HG03060 (cell line): ENCODE measurements around the gene KCNH4.
"Not testable (repeated sequence)": the region's sequence is repeated elsewhere in the genome, so short reads cannot be mapped to it uniquely, and the experiment has no call there.

Experiments used
- ATAC-seq: cut with Tn5 transposase; IDR thresholded peaks from one replicate; pipeline ENCODE4 v1.9.1; 2021; ENCODE audit warnings: low read depth, moderate number of reproducible peaks; ENCODE audit not compliant: unreplicated experiment

Gene KCNH4

DNA sequence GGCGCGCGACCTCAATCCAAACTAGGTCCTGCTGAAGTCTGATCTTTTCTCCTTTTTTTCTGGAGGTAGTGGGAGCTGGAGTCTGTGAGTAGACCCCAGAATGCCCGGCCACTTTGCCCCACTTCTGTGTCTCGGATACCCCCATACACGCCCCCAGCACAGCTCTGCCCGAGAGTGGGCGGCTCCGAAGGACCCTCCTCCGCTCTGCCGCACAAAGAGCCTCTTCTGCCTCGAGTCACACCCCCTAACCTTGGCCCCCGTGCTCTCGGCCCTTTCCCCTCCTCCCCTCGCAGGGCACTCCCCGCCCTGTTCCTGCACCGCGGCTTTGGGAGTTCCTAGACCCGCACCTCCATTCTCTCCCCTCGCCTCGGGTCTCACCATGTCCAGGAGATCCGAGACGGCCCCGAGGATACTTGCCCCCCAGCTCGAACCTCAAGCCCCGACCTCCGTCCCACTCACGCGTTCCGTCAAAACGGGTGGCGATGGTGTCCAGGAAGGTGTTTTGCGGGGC, 476 bp downstream of the KCNH4 start:
- ATAC-seq, result no peak

DNA sequence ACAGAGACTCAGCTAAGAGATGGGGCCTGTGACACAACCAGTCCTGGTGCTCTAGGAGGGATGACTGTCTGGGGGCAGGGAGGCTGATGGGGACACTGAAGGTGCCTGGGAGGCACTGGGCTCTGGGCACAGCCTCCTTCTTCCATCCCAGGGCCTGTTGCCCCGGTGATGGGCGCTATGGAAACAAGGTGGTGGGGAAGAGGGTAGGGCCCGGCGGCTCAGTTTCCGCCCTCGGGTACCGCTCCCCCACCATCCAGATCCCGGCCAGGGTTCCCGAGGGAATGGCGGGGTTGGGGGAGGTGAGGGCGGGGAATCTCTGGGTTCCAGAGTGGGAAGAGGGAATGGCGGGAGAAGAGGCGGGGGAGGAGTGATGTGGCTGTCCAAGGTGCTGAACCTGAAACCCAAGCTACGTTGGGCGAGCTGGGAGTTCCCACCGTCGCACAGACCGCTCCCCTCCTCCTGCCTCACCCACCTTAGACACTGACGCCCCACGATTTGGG, 981 bp downstream of the KCNH4 start:
- ATAC-seq, result no peak

DNA sequence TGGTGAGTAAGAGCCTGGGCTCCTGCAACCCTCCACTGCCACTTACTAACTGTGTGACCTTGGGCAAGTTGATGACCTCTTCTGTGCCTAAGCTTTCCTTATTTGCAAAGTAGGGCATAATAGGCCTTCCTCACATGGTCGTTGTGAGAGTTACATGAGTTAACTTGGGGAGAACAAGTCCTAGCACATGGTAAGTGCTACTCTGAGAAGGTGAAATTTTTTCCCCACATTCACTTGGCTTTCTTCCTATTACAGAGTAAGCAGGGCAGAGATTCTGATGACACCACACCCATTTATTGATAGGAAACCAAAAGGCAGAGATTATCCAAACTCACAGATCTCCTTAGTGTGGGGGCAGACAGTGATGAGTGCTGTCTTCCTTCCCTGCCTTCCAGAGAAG, 1.6 kb downstream of the KCNH4 start:
- no peak for ATAC-seq

DNA sequence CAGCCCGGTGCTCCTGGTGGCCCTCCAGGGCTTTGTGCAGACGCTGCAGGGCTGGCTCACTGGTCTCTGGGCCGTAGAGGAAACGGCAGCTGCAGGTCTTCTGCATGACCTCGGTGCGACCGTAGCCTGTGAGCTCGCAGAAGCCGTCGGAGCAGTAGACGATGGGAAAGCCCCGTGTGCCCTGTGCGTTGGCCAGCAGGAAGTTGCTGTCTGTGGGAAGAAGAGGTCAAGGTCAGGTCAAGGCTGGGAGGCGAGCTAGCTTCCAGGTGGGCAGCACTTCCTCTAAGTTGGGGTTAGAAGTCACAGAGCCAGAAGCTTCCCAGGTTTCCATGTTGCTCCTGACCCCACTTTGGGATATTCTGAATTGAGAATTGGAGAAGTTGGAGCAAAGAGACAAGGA, 2.1 kb downstream of the KCNH4 start:
- no peak for ATAC-seq

DNA sequence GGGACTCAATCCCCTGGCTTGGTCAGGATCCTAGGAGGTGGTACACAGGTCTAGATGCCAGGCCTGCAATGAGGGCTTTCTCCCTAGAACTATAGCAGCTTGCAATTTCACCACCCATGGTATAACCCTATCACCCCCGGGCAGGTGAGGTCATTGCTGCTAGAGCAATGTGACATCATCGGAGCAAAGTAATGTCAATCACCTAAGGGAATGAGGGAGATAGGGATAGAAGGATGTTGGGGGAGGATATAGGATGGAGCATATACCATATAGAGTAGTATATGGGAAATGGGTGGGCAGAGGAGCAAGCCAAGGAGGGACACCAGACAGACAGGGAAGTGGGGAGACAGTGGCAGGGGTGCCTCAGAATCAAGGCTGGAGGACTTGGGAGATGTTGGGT, 3.3 kb downstream of the KCNH4 start:
- ATAC-seq, result no peak

DNA sequence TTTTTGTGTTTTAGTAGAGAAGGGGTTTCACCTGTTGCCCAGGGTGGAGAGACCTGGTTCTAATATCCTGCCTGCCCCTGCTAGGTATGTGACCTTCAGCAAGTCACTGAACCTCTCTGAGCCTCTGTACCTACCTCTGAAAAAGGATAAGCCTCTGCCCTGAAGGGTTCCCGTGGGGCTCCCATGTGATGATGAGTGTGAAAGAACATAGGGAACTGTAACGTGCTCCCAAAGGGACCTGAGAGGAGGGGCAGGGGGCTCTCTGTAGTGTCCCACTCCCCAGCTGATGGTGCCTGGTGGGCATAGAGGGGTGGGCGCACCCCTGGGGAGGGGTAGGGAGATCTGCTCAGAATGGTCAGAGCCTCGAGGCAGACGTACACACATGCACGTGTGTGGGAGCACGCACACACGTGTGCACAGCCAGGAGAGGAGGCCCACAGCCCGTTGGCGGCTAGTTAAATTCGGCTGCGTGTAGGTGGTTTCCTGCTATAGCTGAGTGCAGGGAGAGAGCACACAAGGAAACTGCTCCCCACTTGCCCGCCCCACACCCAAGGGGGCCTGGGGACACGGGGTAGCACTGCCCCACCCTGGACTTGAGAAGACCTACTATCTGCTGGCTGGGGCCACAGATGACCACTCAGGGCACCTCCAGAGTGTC, 6.7 kb downstream of the KCNH4 start:
- ATAC-seq, result no peak

DNA sequence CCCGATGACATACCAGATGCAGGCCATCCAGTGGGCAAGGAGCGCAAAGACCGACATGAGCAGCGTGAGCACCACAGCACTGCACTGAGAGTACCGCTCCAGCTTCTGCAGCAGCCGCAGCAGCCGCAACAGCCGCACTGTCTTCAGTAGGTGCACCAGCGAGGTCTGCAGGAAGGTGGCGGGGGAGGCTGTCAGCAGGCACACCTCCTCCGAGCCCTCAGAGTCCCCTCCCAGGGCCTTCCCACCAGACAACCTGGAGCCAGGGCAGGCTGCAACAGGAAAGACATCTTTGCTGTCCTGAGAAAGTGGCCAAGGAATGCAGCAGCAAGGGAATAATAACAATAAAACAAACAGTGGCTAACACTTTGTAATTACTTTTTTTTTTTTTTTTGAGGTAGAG, 9.1 kb downstream of the KCNH4 start:
- ATAC-seq, result no peak

DNA sequence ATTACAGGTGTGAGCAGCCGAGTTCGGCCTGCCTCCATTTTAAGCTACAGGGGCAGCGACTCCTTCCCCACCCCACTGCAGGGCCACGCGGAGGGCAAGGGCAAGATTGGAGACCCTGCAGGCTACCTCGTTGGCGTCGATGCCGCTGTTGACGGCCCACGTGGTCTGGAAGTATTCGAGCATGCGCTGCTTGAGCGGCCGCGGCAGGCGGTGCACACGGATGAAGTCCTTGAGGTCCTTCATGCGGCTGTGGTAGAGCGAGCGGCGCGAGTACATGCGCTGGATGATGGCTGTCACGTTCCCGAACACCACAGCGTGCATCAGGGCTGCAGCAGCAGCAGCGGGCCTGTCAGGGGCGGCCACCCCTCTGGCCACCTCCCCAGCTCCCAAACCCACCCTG, 11.6 kb downstream of the KCNH4 start:
- ATAC-seq, result no peak

DNA sequence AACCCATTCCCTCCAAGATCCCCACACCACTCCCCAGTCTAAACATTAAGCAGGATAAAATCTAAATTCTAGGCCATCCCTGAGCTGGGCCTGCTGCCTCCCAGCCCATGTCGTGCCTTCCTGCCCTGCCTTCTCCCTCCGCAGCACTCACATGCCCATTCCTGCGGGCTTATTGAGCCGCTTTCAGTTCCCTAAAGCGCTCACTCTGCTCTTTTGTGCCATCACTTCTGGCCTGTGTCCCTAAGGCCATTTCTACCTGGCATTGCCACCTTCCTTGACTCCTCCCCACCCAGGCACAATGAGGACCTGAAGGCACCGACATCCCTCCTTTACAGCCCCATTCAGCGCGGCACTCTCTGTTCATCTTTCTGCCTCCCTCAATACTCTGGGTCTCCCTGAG, 13.1 kb downstream of the KCNH4 start:
- no peak for ATAC-seq

DNA sequence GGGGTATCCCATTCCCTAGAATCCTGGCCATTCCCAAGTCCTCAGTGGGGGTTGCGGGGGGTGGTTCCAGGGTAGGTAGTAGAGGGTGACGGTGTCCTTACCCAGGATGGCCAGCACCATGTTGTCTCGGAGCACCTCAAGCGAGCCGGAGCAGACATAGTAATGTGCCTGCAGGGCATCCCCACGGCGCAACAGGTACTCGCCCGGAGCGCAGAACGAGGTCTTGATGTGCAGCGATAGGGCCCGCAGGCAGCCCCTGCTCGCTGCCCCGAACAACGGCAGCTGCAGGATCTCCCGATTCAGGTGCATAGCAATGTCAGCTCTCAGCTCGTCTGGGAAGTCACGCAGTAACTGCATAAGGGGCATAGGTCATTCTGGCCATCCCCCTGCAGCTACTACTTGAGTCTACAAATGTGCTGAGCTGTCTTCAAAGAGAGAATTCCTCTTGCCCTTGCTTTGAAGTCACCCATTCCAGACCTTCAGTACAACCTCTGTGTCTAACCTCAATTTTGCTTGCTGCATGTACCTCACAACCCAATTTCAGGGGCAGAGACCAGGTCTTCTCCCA, 14.7 kb downstream of the KCNH4 start:
- no peak for ATAC-seq

DNA sequence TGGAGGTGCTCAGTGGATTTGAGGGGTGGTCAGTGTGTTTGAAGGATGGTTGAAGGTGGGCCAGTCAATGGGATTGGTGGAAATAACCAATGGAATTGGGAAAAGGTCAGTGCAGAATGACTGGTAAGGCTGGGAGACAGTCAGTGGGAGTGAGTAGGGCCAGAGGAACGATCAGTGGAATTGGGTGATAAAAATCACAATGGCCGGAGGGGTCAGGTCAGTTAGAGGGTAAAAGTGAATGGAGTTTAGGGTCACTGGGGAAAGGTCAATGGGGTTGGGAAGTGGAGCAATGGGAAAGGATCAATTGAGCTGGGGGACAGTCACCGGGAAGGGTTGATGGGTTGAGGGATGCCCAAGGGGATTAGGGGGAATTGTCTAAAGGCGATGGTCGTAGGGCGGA, 15.2 kb downstream of the KCNH4 start:
- ATAC-seq, result no peak

DNA sequence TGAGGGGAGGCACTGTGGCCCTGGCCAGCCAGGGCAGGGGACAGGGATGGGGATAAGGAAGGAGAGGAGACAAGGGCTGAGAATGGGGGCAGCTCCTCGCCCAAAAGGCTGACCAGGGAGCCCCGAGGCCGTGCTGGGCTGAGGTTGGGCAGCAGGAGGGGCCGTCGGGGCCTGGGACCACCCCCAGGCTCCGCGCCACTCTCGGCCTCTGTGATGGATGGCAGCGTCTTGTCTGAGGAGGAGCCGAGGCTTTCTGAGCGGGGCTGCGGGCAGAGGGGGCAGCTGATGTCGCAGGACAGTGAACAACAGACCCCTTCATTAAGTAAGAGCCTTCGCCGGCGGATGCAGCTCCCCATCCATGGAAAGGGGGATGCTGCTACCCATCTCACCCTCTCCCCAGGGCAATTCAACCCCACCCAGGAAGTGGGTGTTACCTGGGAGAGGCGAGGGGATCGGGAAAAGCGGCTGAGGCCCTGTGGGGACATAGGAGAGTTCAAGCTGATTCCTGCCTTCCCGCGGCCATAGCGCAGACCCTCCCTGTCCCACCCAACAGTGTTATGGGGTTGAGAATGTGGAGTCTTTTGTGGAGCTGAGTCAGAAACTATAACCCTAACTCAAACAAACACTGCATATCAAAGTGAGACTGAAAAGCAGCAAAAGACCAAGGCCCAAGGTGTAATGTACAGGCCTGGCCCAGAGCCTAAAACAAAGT, 17.1 kb downstream of the KCNH4 start:
- no peak for ATAC-seq

DNA sequence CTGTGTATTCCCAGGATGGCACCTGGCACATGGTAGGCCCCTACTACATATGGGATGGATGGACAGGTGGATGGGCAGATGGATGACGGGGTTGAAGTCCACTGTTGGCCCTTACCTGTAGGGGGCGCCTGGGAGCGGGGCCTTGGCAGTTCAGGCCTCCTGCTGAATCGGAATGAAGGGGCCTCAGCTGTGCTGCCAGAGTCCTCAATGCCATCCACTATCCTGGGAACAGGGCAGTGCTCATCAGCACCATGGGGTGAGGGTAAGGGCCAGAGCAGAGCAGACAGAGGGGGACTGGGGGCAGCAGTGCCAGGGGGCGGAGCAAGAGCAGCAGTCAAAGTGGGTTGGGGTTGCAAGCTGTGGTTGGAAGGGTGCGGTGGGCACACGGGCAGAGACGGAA, 17.8 kb downstream of the KCNH4 start:
- no peak for ATAC-seq

DNA sequence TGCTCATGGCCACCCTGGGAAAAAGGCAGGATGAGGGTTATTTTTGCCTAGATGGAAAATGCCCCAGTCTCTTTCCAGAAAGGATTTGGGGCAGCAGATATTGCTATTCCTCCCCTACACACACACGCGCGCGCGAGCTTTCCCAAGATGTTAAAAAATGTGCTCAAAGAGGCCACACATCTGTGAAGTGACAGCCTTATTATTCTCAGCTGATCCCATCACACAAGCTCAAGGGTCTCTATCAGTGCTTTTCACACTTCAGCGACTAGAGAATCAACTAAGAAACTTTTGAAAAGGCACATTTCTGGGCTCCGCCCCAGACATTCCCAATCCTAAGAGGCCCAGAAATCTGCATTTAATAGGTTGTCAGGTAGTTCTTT, 20.4 kb downstream of the KCNH4 start:
- no peak for ATAC-seq

DNA sequence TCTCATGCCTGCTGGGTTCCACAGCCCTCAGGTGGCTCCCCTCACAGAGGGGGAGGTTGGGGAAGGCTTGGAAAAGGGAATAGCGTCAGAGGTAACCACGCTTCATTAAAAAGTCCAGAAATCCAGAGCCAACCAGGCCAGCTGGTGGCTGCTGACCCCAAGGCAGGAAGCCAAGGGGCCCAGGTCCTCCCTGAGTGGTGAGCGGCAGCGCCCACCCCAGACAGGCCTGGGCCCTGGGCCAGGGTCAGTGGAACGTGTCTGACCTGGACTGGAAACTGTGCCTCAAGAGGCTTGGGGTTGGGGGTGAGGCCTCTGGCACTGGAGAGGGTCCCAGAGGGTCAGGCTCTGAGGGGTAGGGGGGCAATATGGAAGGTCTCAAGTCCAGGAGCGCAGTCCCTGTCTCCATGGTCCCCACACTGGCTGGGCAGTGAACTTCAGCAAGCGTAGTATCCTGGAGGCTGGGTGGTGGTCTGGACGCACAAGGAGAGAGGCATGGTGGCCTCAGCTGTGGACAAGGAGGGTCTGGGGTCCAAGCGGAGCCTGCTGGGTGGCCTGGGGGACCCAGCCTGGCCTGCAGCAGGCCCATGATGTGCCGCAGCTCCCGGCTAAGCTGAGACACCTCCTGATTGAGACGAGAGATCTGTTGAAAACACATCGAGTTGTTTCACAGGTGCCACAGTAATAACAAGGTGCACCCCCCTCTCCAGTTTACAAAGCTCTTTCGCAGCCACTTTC, 21.0 kb downstream of the KCNH4 start:
- ATAC-seq, result no peak

DNA sequence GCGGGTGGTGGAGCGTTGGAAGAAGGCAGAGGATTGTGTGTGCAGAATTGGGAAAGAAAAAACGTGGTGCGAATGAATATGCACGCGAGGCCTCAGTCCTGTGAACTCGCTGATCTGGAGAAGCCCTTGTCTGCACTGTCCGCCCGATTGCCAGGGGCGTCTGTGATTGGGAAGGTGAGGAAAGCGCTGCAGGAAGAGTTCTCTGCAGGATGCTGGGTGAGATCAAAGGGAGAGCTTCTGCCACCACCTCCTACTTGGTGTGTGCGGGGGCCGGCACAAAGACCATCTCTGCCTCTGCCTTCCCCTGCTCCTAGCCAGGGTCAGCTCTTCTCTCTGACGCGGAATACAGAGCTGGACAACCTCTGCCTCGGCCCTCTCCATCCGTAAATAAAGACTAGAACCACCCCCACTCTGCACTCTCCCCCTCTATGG, 25.3 kb downstream of the KCNH4 start:
- ATAC-seq, result no peak

DNA sequence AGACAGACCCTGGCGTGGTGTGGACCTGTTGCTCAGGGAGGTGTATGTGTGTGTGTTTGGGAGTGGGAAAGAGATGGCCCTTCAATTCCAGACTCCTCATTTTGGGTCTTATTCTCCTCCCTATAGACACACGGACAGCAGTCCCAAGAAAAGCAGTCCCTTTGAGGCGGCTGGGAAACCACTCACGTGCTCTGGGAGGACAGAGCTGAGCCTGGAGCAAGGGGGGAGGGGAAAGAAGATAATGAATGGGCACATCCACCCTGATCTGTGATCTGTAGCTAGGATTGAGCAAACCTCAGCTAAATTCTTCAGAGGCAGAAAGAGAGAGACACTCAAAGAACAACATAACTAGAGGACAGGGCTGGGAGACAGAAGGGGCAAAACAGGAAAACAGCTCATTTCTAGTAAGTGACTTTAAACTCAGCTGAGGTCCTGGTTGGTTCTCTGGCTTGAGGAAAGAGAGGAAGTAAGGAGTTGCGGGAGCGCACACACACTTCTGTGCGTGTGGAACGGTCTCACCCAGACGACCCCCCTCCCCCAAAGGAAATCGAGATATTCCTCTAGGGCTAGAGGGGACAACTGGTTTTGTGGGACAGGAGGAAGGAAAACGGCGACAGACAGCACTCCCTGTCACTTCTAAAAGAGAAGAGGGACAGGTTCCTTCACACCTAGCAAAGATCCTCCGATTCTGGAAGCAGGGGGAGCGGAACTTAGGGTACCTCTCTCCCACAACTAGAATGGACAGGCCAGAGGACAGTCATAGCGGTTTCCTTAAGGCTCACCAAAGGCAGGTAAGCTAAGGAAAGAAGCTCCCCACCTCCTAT, 26.8 kb downstream of the KCNH4 start:
- no peak for ATAC-seq

DNA sequence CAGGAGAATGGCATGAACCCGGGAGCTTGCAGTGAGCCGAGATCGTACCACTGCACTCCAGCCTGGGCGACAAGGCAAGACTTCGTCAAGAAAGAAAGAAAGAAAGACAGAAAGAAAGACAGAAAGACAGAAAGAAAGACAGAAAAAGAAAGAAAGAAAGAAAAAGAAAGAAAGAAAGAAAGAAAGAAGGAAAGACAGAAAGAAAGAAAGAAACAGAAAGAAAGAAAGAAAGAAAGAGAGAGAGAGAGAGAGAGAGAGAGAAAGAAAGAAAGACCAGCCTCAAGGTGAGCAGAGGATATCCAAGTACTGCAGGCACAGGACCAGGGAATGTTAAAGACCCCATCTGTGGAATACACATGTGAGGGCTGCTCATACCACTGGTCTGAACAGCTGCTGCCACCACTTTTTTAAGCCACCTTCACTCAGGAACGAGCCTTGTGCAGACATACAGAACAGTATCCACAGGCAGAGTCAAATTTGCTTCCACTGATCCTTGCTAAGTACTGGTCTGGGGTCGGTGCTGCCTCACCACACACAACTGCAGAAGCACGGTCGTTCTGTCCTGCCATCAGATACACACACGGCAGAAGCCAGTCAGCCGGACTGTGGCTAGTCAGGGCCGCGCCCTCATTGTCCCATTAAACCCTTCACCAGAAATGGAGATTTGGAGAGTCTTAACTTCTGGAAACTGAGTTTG, 33.9 kb downstream of the KCNH4 start:
- ATAC-seq, result no peak

DNA sequence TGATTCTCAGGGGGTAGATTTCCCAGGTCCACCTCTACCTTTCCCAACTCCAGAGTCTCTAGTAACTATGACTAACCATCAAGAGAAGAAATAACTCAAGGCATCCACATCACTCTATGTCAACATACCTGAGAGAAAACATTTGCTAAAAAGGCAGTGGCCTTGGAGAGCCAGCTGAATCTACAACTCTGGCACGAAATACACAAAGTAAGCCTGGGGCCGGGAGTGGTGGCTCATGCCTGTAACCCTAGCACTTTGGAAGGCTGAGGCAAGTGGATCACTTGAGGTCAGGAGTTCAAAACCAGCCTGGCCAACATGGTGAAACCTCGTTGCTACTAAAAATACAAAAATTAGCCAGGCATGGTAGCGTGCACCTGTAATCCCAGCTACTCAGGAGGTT, 37.8 kb downstream of the KCNH4 start:
- ATAC-seq, result not testable (repeated sequence)
